Activated B cell treated with CpG ODN at 0.5 μM for 24 hours (primary cell): ENCODE measurements around the gene WBP1L. TPM values are rescaled to one million over a fixed set of nuclear protein-coding genes. Genes with fewer than 3 reads are reported as not detected.
"Not testable (repeated sequence)": the region's sequence is repeated elsewhere in the genome, so short reads cannot be mapped to it uniquely, and the experiment has no call there.

Experiments
- ATAC-seq: fragments of 200-7000 bp; cut with Tn5 transposase; one replicate; pipeline ENCODE4 v1.10.0; 2021; ENCODE audit warnings: low read depth, mild to moderate bottlenecking, moderate library complexity
- CTCF ChIA-PET: fragments of 350-600 bp; sonication (Branson Sonifier 250); formaldehyde crosslinking; loops from one replicate; lab custom pipeline; 2021; ENCODE audit warnings: antibody characterized with exemption; lab: Charles Lee
- POLR2A ChIA-PET: fragments of 350-600 bp; sonication (Branson Sonifier 250); formaldehyde crosslinking; loops from one replicate; lab custom pipeline; 2021; ENCODE audit warnings: antibody characterized with exemption; lab: Charles Lee
- DNase-seq: peaks from one replicate; pipeline ENCODE4 v3.0.0; 2022
- H3K27ac Mint-ChIP-seq: one replicate; pipeline ENCODE4 v1.8.0; 2020; ENCODE audit warnings: mixed read lengths
- H3K27me3 Mint-ChIP-seq: one replicate; pipeline ENCODE4 v1.8.0; 2021; ENCODE audit warnings: mixed read lengths
- H3K36me3 Mint-ChIP-seq: one replicate; pipeline ENCODE4 v1.8.0; 2021; ENCODE audit warnings: low read depth, mixed read lengths
- H3K4me1 Mint-ChIP-seq: one replicate; pipeline ENCODE4 v1.8.0; 2021; ENCODE audit warnings: mixed read lengths
- H3K4me3 Mint-ChIP-seq: one replicate; pipeline ENCODE4 v1.8.0; 2020; ENCODE audit warnings: mild to moderate bottlenecking, mixed read lengths
- H3K9me3 Mint-ChIP-seq: one replicate; pipeline ENCODE4 v1.8.0; 2020; ENCODE audit warnings: mixed read lengths
- intact Hi-C: fragments of 100-400 bp; cut with micrococcal nuclease; formaldehyde crosslinking; loops from one replicate; pipeline ENCODE4 v1.15.1; 2024
- total RNA-seq: library from RNA; stranded (reverse); gene quantifications from 2 replicates; pipeline ENCODE4 v1.2.3, GENCODE V29; 2022
- TF ChIP-seq, protein P1 (sequence below): fragments of 200-600 bp; IDR thresholded peaks from one replicate; pipeline ENCODE4 v1.8.0; 2022; ENCODE audit warnings: antibody characterized with exemption, mild to moderate bottlenecking

WBP1L gene
- total RNA-seq, 1 donor from 2014 or later = 30.5 TPM

DNA sequence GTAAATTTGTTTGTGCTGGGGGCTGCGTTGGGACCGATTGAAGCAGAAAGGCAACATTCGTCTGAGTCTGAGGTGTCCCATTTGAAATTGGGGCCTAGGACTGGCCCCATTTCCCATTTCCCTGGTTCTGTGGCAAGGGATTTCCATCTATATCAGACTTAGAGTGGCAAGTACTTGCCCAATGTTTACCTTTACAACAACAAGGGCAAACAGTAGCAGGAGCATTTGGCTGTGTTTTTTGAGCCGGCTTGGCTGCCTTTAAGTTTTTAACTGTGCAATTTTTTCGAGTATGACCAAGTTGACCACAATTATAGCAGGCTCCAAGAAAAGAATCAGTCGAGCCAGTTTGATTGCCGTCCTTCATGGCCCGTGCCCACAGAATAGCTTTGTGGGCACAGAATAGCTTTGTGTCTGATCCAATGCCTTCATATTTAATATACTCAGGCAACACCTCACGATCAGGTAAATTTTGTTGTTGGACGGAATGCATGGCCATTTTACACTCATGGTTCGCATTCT is 98.1 kb downstream of the WBP1L start:
- ATAC-seq = no peak
- Mint-ChIP-seq H3K4me1 (no peaks in the 10 kb centered on the region), H3K27me3 (peaks cover 17% of the 10 kb centered on the region), H3K9me3 (peaks cover 16% of the 10 kb centered on the region), H3K36me3 (no peaks in the 10 kb centered on the region), H3K27ac (no peak overlapping the region), H3K4me3 (no peak overlapping the region)
- TF ChIP-seq, protein P1, sequence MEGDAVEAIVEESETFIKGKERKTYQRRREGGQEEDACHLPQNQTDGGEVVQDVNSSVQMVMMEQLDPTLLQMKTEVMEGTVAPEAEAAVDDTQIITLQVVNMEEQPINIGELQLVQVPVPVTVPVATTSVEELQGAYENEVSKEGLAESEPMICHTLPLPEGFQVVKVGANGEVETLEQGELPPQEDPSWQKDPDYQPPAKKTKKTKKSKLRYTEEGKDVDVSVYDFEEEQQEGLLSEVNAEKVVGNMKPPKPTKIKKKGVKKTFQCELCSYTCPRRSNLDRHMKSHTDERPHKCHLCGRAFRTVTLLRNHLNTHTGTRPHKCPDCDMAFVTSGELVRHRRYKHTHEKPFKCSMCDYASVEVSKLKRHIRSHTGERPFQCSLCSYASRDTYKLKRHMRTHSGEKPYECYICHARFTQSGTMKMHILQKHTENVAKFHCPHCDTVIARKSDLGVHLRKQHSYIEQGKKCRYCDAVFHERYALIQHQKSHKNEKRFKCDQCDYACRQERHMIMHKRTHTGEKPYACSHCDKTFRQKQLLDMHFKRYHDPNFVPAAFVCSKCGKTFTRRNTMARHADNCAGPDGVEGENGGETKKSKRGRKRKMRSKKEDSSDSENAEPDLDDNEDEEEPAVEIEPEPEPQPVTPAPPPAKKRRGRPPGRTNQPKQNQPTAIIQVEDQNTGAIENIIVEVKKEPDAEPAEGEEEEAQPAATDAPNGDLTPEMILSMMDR = no peak
- no peak for DNase-seq
- intact Hi-C loops = no loop called here
- CTCF ChIA-PET = interaction anchor here (1.2 kb wide), 1 partner anchor 402 kb away, joined by 3 read pairs; no protein-coding TSS in a partner anchor
- POLR2A ChIA-PET = no interaction called here

DNA sequence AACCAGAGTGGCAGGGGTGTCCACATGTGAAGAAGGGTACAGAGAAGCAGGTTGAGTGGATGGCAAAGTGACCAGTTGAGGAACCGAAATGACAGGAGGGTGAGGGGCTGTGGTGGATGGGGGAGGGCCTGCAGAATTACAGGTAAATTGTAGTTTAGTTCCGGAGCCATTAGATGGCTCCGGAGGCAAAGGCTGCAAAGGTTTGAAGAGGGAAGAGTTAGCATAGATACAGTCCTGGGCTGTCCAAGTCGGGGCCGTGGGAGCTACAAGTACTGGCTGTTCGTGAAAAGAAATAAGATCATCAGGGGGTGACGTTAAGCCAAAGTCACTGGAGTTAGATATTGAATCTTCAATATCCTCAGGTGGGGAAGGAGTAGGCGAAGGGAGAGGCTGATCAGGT is 99.4 kb downstream of the WBP1L start:
- ATAC-seq, H3K27ac Mint-ChIP-seq, POLR2A ChIA-PET, DNase-seq, H3K4me1 Mint-ChIP-seq, intact Hi-C loops, H3K4me3 Mint-ChIP-seq, H3K36me3 Mint-ChIP-seq: not testable (repeated sequence)
- CTCF ChIA-PET = interaction anchor here (0.6 kb wide), 1 partner anchor 8 kb away, joined by 3 read pairs; no protein-coding TSS in a partner anchor
- peaks cover 17% of the 10 kb centered on the region for H3K27me3 Mint-ChIP-seq
- peaks cover 10% of the 10 kb centered on the region for H3K9me3 Mint-ChIP-seq

DNA sequence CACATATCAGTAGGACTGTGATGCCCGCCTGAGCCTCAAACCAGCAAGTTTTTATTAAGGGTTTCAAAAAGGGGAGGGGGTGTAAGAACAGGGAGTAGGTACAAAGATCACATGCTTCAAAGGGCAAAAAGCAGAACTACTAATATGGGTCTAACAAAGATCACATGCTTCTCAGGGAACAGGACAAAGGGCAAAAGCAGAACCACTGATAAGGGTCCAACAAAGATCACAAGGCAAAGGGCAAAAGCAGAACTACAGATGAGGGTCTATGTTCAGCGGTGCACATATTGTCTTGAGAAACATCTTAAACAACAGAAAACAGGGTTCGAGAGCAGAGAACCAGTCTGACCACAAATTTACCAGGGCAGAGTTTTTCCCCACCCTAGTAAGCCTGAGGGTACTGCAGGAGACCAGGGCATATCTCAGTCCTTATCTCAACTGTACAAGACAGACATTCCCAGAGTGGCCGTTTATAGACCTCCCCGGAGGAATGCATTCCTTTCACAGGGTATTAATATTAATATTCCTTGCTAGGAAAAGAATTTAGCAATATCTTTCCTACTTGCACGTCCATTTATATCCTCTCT is 100.5 kb downstream of the WBP1L start:
- H3K4me3 Mint-ChIP-seq, H3K36me3 Mint-ChIP-seq, ATAC-seq, H3K27ac Mint-ChIP-seq, H3K9me3 Mint-ChIP-seq, H3K4me1 Mint-ChIP-seq, CTCF ChIA-PET, POLR2A ChIA-PET, DNase-seq, intact Hi-C loops: not testable (repeated sequence)
- peaks cover 17% of the 10 kb centered on the region for H3K27me3 Mint-ChIP-seq

DNA sequence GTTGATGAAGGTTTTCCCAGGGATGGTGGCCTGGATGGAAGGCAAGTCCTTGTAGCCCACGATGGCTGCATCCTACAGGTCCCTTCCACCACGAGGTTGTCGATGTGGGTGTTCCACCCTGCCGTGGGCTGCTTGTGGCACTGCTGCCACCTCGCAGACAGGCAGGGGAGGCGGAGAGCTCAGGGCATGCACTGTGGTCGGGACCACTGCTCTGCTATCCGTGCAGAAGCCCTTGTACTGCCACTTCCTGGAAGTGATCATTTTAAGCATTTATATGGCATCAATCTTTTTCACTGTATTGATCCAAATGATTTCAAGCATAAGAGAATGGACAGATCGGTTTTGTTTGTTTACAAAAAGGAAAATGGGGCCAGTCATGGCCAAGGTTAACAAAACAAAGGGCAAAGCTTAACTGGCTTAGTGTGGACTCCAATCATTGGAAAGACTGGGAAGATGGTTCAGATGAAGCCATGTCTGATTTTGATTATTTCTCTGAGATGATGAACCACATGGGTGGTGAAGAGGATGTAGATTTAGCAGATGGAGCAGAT is 101.7 kb downstream of the WBP1L start:
- H3K4me1 Mint-ChIP-seq = no peaks in the 10 kb centered on the region
- POLR2A ChIA-PET = no interaction called here

DNA sequence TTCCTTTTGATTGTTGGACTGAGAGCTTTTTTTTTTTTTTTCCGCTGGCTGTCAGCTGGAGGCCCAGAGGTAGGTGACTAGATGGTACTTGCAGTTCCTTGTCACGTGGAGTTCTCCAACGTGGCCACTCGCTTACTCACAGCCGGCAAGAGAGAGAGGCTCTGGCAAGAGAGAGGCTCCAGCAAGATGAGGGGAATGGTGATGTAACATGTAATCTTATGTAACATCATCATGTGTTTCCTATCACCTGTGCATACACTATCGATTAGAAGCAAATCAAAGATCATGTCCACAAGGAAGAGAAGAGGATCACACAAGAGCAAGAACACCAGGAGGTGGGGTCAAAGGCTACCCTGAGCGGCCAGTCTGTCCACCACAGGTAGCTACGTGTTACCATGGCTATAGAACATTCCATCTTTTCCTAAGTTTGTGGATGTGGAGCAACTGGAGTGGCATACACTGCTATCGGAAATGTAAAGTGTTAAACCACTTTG is 106.3 kb downstream of the WBP1L start:
- TF ChIP-seq, protein P1 = no peak
- DNase-seq = no peak
- H3K4me1 Mint-ChIP-seq = peaks cover 7% of the 10 kb centered on the region
- ChIA-PET CTCF (no interaction called here), POLR2A (no interaction called here)
- H3K9me3 Mint-ChIP-seq = no peaks in the 10 kb centered on the region
- ATAC-seq = no peak
- H3K4me3 Mint-ChIP-seq = no peak overlapping the region
- H3K27me3 Mint-ChIP-seq = no peaks in the 10 kb centered on the region
- peaks cover 6% of the 10 kb centered on the region for H3K36me3 Mint-ChIP-seq
- H3K27ac Mint-ChIP-seq = no peak overlapping the region
- intact Hi-C loops = loop anchor here (5.0 kb wide), 2 partner anchors 348 to 502 kb away; partner anchors contain the start of genes ACTR1A, PCGF6 and SUFU

More for the DNA sequence above, 101.7 kb downstream of the WBP1L start:
- Mint-ChIP-seq H3K27me3 (peaks cover 17% of the 10 kb centered on the region), H3K36me3 (no peaks in the 10 kb centered on the region), H3K4me3 (no peak overlapping the region), H3K27ac (no peak overlapping the region), H3K9me3 (peaks cover 5% of the 10 kb centered on the region)
- CTCF ChIA-PET = no interaction called here
- no peak for ATAC-seq
- no peak for DNase-seq
- intact Hi-C loops = no loop called here
- TF ChIP-seq, protein P1 = no peak

DNA sequence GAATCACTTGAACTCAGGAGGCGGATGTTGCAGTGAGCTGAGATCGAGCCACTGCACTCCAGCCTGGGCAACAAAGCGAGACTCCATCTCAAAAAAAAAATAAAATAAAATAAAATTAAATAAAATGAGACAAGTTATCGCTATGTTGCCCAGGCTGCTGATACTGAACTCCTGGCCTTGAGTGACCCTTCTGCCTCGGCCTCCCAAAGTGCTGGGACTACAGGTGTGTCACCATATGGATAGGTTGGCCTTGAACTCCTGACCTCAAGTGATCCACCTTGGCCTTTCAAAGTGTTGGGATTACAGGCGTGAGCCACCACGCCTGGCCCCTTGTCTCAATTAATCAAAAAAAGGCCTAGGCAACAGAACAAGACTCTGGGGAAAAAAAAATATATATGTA is 109.5 kb downstream of the WBP1L start:
- H3K27ac Mint-ChIP-seq, POLR2A ChIA-PET, H3K27me3 Mint-ChIP-seq, CTCF ChIA-PET, H3K4me3 Mint-ChIP-seq, H3K9me3 Mint-ChIP-seq, H3K36me3 Mint-ChIP-seq, DNase-seq, ATAC-seq: not testable (repeated sequence)
- intact Hi-C loops = loop anchor here (5.0 kb wide), 2 partner anchors 351 to 499 kb away; partner anchors contain the start of genes ACTR1A, PCGF6 and SUFU
- H3K4me1 Mint-ChIP-seq = peaks cover 19% of the 10 kb centered on the region

DNA sequence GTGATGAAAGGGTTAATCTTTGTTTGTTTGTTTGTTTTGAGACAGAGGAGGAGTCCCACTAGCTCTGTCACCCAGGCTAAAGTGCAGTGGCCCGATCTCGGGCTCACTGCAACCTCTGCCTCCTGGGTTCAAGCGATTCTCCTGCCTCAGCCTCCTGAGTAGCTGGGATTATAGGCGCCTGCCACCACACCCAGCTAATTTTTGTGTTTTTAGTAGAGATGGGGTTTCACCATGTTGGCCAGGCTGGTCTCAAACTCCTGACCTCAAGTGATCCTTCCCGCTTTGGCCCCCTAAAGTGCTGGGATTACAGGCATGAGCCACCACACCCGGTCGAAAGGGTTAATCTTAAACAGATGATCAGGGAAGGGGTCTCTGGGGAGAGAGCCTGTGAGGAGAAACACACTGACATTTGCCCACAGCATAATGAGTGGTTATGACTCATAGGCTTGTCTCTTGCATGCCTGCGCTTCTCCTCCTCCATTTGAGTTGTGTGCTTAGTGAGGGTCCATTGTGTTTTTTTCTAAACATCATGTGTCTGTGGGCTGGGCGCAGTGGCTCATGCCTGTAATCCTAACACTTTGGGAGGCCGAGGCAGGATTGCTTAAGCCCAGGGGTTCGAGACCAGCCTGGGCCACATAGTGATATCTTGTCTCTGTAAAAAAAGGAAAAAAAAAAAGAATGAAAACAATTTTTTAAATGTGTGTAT is 112.1 kb downstream of the WBP1L start:
- POLR2A ChIA-PET, intact Hi-C loops, H3K27ac Mint-ChIP-seq, H3K4me3 Mint-ChIP-seq, ATAC-seq, H3K9me3 Mint-ChIP-seq, CTCF ChIA-PET, DNase-seq, H3K27me3 Mint-ChIP-seq: not testable (repeated sequence)
- Mint-ChIP-seq H3K4me1 (peaks cover 19% of the 10 kb centered on the region), H3K36me3 (peaks cover 16% of the 10 kb centered on the region)
